Fibroblast of gingiva (primary cell): ENCODE measurements around the gene CD81.
"Not testable (repeated sequence)": the region's sequence is repeated elsewhere in the genome, so short reads cannot be mapped to it uniquely, and the experiment has no call there.

Source experiments
- DNase-seq: peaks from one replicate; pipeline ENCODE4 v3.0.0-alpha.2; 2011; ENCODE audit warnings: low read depth

The CD81 gene, protein sequence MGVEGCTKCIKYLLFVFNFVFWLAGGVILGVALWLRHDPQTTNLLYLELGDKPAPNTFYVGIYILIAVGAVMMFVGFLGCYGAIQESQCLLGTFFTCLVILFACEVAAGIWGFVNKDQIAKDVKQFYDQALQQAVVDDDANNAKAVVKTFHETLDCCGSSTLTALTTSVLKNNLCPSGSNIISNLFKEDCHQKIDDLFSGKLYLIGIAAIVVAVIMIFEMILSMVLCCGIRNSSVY

DNA sequence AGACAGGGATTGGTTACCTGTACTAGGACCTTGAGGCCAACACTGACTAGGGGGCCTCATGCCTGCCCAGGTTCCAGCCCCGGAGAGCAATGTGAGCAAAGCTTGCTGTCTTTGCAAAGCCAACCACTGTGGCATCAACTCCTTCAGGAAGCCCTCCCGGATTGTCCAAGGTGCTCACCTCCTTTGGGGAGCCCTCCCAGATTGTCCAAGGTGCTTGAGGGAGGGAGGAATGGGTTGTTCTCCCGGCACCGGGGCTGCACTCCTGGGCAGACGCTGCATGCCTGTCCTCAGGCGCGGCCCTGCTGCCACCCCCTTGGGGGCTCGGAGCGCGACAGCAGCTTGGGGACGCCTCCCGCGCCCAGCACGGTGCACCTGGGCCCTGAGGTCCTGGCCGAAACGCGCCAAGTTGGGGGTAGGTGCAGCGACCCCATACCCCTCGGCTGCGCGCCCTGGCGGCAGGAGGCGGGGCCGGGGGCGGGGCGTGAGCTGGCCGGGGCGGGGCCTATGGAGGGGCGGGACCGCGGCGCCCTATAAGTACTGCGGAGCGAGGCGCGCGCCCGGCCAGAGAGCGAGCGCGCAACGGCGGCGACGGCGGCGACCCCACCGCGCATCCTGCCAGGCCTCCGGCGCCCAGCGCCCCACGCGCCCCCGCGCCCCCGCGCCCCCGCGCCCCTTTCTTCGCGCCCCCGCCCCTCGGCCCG is at the start of gene CD81:
CD81 (plus strand) TSS at position 560 of the 701 bp plus-strand sequence. CDS start 240 bp downstream, outside the sequence.
- peak; percentile 25 for DNase-seq

DNA sequence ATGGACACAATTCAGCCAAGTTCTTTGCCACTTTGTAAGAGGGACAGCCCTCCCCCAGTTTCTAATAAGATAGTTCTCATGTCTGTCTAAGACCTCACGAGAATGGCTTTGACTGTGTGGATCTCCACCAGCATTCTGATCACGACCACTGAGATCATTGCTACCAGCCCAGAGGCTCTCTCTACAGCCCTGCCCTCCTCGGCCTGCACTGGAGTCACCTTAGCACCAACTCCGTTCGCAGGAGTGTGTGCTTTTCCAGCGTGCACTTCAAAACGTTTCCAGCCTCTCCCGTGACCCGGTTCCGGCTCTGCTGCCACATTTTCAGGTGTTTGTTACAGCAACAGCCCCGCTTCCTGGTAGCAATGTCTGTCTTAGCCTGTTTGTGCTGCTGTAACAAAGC is 49.1 kb upstream of the CD81 start:
- DNase-seq: no peak

DNA sequence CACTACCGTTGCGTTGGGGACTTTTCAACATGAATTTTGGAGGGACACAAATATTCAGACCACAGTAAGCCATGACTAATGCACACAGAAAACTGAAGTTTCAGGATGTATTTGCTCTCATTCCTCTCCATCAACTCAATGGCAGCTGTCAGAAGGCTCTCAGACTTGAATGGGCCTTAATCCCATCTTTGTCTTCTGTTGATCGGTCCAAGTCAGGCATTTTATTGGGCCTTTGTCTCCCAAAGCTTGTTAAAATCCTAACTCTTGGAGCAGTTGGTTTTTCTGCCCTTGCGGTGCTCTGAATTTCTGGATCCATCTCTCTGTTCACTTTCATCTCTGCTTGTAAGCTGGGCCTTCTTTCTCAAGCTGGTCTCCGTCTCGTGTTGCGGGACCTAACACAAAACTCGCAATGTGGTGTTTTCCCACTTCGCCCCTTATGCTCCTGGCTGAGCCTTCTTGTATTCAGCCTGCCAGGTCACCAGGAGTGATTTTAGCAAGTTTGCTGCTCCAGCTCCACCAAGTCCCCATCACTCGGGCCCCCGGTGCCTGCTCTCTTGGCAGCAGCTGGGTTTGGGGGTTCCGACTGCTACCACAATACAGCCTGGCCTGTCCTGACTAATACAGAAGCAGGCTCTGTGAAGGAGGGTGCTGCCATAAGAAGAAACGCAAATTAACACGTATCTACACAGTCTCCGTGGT is 48.3 kb upstream of the CD81 start:
- no peak for DNase-seq

DNA sequence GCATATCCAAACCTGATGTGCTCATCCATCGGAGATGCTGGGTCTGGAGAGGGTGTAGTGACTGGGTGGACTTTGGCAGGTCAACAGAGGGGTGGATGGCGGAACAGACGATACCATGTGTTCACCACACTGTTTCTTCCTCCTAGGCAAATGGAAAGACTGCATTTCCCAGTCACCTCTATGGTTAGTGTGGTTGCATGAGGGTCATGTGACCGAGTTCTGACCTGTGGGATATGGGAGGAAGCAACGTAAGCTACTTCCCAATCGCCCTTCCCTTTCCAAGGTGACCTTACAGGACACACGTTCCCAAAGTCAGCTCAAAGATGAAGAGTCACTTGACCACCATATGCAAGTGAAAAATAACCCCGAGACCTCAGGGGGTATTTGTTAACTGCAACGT is 47.6 kb upstream of the CD81 start:
- no peak for DNase-seq

DNA sequence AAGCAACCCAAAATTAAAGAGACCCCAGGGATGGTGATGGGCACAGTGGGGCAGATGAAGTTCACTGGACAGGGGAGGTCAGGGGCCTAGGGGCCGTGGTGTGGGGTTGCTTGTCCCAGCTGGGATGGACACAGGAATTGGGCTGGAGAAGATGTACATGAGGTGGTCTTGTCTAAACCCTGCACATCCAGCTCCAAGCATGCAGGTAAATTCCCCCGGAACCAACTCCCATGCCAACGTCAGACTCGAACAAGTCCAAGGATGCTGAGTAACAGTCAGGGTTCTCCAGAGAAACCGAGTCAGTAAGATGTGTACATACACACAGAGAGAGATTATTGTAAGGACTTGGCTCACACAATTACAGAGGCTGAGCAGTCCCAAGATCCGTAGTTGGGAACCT is 46.4 kb upstream of the CD81 start:
- DNase-seq: no peak

DNA sequence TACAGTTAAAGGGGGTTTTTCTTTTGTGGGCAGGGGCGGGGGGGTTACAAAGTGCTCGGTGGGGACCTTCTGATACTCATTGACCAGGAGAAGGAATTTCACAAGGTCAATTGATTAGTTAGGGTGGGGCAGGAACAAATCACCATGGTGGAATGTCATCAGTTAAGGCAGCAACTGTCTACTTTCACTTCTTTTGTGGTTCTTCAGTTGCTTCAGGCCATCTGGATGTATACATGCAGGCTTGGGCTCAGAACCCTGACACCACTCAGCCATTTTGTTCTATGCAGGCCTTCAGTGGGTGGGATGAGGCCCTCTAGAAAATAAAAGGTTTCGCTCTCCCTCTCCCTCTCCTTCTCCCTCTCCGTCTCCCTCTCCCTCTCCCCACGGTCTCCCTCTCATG is 45.7 kb upstream of the CD81 start:
- DNase-seq: no peak

DNA sequence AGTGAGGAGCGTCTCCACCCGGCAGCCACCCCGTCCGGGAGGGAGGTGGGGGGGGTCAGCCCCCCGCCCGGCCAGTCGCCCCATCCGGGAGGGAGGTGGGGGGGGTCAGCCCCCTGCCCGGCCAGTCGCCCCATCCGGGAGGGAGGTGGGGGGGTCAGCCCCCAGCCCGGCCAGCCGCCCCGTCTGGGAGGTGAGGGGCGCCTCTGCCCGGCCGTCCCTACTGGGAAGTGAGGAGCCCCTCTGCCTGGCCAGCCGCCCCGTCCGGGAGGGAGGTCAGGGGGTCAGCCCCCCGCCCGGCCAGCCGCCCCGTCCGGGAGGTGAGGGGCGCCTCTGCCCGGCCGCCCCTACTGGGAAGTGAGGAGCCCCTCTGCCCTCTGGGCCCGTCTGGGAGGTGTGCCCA is 44.5 kb upstream of the CD81 start:
- DNase-seq: not testable (repeated sequence)

DNA sequence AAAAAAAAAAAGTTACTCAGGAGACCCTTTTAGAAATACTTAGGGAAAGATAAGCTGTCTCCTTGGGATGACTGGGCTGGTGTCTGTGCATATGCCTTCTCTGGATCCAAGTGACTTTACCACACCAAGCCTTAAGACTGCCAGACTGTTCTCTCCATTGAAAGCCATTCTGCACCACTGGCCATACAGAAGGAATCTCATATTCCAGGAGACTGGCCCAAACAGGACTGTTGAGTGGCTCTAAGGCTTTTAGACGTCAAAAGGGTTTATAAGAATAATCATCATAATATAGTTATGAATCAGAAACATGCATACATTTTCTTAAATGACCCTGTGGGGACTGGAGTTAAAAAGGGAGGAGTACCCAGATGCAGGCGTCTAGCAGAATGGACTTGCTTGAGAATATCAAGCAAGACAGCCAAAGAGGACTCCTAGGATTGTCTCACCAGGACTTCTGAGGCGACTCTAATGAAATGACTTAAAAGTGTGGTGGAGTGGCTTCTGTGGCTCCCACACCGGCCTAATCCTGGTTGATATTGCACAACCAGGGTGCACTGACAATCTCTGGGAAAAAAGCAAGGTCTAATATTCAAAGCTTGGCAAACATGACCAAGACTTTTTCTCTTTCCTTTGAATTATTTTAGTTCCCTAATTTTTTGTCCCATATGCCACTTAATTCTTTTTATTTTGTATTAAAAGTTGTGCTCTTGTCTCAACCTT is 43.5 kb upstream of the CD81 start:
- not testable (repeated sequence) for DNase-seq

DNA sequence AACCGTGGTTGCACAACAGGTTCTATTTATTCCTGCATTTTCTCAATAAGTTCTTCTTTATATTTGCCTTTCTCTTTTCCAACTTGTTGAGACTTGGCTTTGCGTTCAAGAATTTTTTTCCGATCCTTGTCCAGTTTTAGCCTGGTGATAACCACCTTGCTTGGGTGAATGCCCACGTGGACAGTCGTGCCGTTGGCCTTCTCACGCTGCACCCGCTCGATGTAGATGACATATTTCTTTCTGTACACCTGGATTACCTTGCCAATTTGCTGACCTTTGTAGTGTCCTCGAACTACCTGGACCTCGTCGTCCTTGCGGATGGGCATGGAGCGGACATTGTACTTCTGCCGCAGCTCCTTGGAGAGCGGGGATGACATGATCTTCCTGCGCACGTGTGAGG is 41.8 kb upstream of the CD81 start:
- DNase-seq: not testable (repeated sequence)

DNA sequence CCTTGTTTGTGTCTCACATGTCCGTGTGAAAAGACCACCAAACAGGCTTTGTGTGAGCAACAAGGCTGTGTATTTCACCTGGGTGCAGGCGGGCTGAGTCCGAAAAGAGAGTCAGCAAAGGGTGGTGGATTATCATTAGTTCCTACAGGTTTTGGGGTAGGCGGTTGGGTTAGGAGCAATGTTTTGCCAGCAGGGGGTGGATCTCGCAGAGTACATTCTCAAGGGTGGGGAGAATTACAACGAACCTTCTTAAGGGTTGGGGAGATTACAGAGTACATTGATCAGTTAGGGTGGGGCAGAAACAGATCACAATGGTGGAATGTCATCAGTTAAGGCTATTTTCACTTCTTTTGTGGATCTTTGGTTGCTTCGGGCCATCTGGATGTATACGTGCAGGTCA is 38.4 kb upstream of the CD81 start:
- DNase-seq: not testable (repeated sequence)

DNA sequence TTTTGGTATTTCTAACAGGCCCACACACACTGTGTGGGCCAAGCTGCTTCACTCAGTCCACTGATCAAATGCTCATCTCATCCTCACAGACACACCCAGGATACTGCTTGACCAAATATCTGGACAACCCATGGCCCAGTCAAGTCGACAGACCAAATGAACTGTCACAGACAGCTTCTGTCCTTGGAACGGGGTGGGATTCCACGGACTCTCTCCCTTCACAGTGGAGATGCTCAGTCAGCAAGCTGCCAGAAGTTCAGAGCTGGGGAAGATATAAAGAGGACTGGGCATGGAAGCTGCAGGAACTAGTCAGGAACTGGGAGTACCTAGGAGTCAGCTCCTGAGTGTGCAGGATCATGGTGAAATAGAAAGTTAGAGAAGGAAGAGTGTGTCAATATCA is 34.6 kb upstream of the CD81 start:
- no peak for DNase-seq

DNA sequence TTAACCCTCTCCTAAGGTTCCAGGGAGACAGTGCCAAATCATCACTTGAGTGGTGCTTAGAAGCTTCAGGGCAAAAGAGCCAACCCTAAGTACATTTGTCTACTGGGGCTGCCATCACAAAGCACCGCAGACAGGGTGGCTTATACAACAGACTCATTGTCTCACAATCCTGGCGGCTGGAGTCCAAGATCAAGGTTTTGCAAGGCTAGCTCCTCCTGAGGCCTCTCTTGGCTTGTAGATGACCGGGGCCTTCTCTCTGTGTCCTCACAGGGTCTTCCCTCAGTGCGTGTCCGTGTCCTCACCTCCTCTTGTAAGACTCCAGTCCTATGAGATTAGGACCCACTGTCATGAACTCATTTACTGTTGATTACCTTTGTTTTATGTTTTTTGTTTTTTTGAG is 34.1 kb upstream of the CD81 start:
- DNase-seq: no peak

DNA sequence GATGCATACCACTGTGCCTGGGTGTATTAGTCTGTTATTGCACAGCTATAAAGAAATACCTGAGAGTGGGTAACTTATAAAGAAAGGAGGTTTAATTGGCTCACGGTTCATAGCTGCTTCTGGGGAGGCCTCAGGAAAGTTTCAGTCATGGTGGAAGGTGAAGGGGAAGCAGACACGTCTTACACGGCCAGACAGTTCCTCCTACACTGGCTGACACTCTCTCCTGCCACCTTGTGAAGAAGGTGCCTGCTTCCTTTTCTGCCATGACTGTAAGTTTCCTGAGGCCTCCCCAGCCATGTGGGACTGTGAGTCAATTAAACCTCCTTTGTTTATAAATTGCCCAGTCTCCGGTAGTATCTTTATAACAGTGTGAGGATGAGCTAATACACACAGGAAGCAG is 33.6 kb upstream of the CD81 start:
- DNase-seq: no peak

DNA sequence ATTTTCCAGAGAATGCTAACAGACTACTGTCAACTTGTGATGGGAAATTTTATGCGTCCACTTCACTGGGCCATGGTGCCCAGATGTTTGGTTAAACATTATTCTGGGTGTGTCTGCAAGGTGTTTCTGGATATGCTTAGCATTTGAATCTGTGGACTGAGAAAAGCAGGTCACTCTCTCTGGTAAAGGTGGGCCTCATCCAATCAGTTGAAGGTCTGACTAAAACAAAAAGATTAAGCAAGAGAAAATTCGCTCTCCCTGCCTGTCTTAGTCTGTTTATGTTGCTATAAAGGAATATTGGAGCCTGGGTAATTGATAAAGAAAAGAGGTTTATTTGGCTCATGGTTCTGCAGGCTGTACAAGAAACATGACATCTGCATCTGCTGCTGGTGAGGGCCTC is 32.1 kb upstream of the CD81 start:
- DNase-seq: no peak

DNA sequence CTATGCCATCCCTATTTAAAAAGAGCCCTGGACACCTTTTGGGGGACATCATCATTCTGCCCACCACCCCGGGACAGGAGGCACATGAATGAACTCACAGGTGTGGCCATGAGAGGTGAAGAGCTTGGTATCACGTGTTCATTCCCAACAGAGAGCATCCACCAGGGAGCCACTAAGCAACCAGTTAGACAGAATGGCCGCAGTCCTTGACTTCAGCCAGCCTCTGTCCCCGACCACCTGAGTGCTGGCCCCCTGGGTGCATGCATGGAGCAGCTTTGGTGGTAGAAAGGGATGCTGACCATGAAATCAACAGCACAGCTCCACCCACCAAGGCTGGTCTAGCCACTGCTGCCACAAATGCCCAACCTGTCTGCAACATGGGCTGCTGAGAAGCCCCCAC is 31.1 kb upstream of the CD81 start:
- no peak for DNase-seq

DNA sequence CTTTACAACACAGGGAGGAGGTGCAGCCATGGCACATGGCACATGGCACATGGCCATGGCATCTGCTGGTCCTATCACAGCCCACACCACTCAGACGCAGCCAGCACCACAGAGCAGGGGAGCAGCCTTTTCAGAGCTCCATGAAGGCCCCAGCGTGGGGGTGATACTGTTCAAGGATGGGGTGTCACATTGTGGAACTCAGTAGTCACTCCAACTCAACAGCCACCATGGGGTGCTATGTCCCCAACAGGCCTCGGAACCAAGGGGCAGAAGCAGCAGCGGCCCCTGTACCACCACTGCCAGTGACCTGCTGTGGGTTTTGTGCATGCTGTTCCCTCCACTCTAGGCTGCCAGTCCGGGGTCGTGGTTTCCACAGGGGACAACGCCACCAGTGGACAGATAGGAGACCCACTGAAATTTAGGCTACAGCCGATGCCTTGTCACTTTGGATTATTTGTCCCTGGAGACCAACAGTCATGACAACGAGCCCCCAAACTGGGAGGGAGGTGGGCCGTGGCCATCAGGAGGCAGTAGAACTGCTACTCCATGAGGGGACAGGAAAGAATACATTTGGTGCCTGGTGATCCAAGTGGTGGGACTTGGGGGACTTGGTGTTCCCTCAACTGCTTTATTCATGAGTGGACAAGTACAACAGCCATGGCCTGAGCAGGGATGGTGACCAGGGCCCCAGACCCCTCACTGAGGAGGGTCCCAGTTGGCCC is 30.4 kb upstream of the CD81 start:
- DNase-seq: no peak

DNA sequence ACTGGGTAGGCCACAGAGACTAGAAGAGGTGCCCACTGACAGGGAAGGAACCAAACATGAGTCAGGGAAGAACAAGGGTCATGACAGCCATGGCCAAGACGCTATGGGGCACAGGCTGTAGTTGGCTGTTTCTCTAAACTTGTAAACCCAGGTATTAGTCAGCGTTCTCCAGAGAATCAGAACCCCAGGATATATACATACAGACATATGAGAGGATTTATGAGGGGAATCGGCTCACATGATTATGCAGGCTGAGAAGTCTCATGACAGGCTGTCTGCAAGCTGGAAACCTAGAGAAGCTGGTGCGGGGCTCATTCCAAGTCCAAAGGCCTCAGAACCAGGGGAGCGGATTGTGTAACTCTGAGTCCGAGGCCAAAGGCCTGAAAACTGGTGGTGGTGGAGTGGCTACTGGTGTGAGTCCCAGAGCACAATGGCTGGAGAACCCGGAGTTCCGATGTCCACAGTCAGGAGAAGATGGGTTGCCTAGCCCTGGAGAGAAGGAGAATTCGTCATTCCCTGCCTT is 29.7 kb upstream of the CD81 start:
- no peak for DNase-seq

DNA sequence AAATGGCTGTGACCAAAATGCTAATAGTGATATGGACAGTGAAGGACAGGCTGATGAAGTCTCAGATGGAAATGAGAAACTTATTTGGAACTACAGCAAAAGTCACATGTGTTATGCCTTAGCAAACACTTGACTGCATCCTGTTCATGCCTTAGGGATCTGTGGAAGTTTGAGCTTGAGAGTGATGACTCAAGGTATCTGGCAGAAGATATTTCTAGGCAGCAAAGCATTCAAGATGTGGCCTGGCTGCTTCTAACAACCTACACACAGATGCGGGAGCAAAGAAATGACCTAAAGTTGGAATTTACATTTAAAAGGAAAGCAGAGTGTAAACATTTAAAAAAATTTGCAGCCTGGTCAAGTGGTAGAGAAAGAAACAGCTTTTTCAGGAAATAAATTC is 28.1 kb upstream of the CD81 start:
- peak; percentile 76 for DNase-seq

DNA sequence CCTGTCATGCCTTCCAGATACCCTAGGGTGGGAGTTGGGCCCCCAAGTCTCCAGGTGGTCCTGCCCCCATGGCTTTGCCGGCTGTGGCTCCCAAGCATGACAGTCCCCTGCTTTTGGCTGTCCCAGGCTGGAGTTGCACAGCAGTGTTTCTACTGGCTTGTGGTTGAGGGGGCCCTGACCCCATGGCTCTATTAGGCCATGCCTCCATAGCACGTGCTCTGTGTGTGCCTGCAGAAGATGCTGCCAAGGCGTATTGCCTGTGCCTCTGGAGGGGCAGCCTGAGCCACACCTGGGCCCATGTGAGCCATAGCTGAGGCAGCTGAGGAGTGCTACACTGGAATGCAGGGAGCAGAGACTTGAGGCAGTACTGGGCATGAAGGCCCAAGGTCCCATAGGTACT is 25.4 kb upstream of the CD81 start:
- DNase-seq: no peak

DNA sequence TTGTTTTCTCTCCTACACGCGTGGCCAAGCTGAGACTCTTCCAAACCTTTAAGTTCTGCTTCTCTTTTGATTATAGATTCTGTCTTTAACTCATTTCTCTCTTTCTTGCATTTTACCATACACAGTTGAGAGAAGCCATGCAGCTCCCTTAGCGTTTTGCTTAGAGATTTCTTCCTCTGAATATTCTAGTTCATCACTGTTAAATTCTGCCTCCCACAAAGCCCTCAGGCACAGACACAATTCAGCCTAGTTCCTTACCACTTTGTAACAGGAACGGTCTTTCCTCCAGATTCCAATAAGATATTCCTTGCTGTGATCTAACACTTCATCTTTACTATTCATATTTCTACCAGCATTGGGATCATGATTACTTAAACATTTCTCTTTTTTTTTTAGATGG is 24.7 kb upstream of the CD81 start:
- no peak for DNase-seq

DNA sequence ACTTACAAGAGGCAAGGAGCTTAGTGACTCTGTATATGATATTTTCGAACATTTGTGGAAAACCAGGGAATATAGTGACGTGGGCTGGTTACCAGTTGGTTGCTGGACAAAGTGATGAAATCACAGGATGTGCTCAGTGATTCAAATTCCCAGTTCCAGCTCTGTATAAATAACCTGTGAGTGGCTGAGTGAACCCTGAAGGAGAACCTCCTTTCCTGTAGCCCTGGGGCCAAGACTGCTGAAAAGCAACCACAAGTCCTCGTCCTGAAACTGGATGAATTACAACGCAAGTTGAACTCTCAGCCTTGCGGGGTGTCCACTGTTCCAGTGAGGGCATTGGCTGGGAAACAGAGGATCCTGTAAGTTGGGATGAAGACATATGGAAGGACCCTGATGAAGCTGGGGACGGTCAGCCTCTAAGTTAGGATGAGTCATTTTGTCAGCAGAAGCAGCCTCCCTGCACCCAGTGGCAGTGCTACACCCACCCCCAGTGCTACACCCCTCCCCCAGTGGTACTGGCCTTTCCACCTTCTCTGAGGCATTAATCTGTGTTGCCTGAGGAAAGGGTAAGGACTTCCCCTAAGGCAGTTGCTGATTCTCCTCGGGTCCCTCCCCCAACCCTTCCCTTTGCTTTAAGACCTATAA is 22.0 kb upstream of the CD81 start:
- no peak for DNase-seq
